Activated effector memory CD4-positive, alpha-beta T cell treated with Interleukin-2 at 50 U/mL for 16 hours (primary cell): Measurements from ENCODE around the gene KIF23.

Experiments
- DNase-seq: peaks from one replicate; pipeline ENCODE4 v3.0.0-alpha.2; 2020

The KIF23 gene

GRCh38 chr15:69468241-69469121, 54.3 kb downstream of the KIF23 start:
- peak; percentile 82 for DNase-seq

DNA sequence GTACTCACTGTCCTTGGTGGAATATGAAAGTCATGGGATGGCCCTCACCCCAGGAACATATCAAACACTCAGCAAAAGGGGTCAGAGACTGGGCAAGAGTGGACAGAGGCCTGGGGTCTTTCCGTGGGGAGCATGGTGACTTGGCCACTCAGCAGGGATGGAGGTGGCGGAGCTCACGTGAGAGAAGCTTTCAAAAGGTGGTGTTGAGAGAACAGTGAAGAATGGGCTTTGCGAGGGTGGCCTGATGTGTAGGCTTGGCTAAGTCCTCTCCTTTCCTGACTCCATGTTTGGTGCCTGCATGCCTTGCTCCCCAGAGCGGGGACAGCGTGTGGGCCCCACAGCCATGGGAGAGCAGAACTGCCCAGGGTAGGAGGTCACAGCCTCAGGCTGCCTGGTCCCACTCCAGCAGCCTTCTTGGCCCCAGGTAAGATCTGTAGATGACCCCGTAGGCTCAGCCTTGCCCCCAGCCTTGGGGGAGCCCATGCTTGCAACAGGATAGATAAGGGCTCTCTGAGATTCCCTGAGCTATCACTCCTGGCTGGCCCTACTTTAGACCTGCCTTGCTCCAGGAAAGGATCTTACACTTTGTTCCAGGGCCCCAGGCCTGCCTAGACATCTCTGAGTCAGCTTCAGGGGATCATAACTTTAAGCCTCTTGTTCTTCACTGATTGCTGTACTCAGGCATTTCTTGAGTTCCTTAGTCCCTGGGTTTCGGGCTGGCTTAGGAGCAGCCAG, 55.5 kb downstream of the KIF23 start:
- no peak for DNase-seq

DNA sequence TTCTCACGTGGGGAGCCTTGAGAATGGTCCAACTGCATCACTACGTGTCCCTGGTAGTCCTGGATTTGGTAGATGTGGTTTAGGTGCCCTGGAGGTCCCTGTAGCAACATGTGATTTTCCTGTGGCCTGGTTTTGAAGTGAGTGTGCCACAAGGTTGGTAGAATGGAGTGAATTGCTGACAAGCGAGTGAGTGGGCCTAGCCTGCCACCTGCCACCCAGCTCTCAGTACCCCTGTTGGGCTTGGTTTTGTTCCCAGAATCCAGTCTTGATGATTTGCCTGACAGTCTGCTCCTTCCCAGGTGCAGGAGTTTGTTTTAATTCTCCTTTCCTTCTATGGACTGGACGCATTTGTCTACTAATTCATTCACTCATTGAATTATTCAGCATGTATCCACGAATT, 57.9 kb downstream of the KIF23 start:
- no peak for DNase-seq

GRCh38 chr15:69472562-69472961, 58.4 kb downstream of the KIF23 start:
- no peak for DNase-seq

DNA sequence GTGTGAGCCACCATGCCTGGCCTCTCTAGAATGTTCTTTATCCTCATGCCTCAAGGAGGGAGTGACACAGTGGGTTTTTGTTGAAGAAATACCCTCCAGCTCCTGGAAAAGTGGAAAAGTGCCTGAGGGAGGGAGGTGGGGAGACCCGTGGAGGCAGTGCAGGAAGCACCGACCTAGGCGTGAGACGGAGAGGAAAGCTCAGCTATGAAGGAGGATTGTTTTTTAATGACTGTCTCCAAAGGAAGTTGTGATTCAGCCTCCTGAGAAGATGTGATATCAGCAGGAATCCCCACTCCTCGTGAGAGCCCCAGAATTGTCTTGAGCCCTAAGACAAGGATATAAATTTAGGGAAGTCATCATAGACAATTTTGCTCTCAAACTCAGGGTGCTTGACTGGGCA, 60.1 kb downstream of the KIF23 start:
- DNase-seq, result no peak

DNA sequence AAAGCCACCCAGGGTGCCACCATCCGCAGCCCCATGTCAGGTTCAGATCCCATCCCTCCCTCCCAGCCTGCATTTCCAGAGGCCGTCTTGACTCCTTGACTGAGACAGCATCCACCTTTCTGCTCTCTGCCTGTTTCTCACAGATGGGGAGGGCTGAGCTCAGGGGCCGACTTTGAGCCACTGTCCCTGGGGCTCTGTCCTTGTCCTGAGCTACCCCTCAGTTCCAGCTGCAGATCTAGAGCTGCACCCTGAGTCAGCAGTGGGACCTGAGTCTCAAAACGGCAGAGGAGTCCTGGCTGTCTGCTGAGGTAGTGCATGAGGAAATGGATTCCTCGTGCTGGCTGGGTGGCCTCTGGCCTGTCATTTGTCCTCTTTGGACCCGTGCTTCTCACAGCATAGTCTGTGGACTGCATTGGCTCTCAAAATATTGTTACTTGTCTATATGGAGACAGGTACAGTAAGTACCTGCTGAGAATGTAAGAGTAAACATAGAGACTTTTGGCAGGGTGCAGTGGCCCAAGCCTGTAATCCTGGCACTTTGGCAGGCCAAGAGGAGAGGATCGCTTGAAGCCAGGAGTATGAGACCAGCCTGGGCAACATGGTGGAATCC, 60.8 kb downstream of the KIF23 start:
- DNase-seq, result no peak

GRCh38 chr15:69475769-69476358, 61.7 kb downstream of the KIF23 start:
- peak; percentile 59 for DNase-seq

- DNase-seq, result no peak
Measured at GRCh38 chr15:69476704-69477473, 62.7 kb downstream of the KIF23 start.

DNA sequence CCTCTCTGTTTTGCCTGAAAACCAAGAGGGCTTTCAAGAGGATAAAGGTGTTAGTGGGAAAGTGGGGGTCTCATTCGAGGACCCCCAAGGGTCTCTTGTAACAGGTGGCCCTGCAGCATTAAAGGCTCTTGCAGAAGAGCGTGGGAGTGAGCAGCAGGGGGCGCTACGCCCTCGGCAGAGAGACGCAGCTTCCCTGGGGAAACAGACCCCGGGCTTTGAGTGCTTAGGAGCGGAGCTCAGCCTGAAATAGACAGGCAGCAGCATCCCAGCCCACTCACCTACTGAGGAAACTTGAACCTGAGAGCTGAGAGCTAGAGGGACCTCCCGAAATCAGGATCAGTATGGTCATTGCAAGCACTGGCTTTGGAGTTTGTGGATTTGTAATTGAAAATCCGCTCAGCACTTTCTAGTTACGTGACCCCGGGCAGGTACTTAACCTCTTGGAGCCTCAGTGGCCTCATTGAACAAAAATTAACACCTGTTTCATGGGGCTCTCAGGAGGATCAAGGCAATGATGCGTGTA, 64.2 kb downstream of the KIF23 start:
- DNase-seq, result no peak

- no peak for DNase-seq
Measured at GRCh38 chr15:69479081-69479480, 64.9 kb downstream of the KIF23 start.

DNA sequence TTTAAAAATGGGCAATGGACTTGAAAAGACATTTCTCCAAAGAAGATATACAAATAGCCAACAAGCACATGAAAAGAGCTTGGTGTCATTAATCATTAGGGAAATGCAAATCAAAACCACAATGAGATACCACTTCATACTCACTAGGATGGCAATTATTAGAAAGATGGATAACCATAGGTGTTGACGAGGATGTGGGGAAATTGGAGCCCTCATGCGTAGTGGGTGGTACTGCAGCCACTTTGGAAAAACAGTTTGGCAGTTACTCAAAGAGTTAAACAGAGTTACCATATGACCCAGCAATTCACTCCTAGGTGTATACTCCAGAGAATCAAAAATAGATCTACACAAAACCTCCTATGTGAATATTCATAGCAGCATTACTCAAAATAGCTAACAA, 65.8 kb downstream of the KIF23 start:
- DNase-seq, result no peak

- no peak for DNase-seq
Measured at GRCh38 chr15:69480932-69481331, 66.8 kb downstream of the KIF23 start.

- DNase-seq, result no peak
Measured at GRCh38 chr15:69482686-69483256, 68.6 kb downstream of the KIF23 start.

DNA sequence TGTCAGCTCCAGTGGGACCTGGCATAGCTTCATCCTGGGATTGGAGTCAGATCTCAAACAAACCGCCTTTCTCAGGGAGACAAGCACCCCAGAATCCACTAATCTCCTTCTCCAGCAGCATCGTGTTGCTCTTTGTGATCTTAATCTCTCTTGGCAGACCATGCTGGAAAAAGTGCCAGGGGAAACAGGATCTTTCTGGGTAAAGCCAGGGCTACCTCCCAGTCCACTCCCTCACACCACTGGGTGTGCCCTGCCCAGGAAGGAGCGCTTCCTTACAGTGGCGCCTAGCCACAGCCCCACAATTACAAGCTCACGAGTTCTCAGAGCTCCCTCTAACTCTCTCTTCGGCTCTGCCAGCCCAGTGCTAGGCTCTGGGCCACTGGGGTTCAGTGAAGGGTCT, 70.7 kb downstream of the KIF23 start:
- DNase-seq, result no peak

DNA sequence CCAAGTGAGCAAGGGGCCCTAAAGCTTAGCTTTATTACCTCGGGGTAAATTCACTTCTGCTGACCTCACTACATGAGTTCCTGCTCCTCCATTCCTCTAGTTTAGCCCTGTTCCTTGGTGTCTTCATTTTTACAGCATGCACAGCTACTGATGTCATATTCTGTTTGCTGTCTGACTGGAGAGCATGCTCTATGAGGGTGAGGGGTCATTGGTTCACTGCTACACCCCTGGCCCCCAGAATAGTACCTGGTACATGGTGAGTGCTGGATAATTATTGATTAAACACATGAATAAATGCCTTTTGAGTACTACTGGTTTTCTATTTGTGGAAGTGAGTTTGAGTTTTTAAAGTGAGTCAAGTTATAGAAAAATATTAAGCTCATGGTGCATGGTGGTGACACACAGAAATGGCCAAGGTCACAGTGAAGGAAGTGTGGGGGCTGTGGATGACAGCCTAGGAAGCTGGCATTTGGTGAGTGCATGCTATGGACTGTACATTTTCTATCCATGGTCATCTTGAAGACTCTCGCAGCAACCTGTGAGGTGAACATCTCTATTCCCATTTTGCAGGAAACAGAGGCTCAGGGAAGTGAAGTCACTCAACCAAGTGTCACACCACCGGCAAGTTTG, 72.4 kb downstream of the KIF23 start:
- DNase-seq, result no peak

- DNase-seq, result no peak
Measured at GRCh38 chr15:69489073-69489571, 75.0 kb downstream of the KIF23 start.

DNA sequence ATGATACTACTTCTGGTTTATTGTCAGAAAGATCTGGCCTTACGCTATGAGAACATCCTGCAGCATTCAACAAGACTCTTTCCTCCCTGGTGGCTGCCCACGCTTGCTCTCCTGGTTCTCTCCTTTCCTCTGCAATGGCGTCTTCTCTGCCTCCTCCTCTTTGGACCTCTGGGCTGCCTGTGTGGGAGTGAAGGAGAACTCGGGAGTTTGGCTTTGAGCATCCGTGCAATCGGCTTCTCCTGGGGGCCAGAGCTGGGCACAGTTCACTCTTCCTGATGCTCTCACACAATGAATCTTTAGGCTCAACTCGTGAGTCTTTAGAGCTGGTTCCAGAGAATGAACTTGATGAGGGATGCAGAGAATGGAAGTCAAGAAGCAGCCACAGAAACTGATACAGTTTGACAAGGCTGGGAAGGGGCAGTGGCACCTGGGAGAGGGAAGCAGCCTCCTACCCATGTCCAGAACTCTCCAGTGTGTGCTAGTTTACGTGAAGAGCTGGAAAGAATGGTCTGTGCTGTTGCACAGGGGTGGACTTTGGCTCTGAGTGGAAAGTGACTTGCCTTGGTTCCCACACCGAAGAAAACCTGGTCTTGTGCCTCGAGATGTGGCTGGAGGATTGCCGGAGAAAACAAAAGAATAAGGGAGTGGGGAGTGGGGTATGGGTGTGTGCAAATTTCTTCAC, 76.3 kb downstream of the KIF23 start:
- no peak for DNase-seq

GRCh38 chr15:69491038-69491505, 76.9 kb downstream of the KIF23 start:
- no peak for DNase-seq

DNA sequence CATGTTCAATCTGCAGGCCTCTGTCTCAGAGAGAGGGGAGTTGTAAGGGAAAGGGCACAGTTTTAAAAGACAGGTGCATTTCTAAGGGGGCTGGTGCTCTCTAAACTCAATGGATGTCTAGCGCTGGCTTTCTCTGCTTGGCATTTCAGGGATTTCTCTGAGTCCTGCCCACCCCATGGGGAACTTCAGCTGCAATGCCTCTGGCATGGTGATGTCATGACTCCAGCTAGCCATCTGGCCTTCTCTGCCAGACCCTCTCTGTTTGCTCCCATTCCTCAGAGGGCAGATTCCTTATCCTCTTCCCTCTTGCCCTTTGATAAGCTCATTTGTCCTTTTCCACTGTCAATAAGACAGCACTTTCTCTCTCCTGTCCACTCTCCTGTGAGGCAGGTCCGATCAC, 79.3 kb downstream of the KIF23 start:
- DNase-seq, result no peak

DNA sequence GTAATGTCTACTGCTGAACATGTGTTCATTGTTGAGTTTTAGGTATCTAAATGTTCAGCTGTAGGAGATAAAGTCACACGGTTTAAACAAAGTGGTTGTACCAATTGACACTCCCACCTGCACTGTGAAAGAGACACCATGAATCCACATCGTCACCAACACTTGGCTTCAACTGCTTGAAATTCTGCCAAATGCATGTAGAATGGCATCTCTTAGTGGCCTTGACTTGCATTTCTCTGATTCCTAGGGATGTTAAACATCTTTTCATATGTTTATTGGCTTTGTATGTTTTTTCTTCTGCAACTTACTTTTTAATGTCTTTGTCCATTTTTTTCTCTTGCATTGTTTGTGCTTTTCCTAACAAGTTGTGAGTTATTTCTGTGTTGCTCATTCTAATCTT, 81.9 kb downstream of the KIF23 start:
- no peak for DNase-seq

- DNase-seq, result no peak
Measured at GRCh38 chr15:69497076-69497475, 82.9 kb downstream of the KIF23 start.
